ENCODE measurements around the gene PLA2G5.

GRCh38 chr1:20096840-20097447, 26.9 kb downstream of the PLA2G5 start:
- TF ChIP-seq CTCF (IDR thresholded peaks at IDR 0.05; ENCODE audit: insufficient read depth, low read depth, low read length) (no peak), EZH2 (IDR thresholded peaks at IDR 0.05; ENCODE audit: insufficient read depth, low read length) (no peak)

All from astrocyte (in vitro differentiated cells and primary cell).